OCI-LY1 (cell line): Measurements from ENCODE around the gene EN1.

ENCODE experiments used
- H2AFZ ChIP-seq: fragments of 200-600 bp; sonication (generic), shearing (Covaris generic); 2 replicates; pipeline ENCODE4 v1.6.0; 2014; ENCODE audit warnings: antibody characterized with exemption, mild to moderate bottlenecking, low read length
- H3F3A ChIP-seq: fragments of 200-600 bp; sonication (generic), shearing (Covaris generic); 2 replicates; pipeline ENCODE4 v1.6.0; 2014; ENCODE audit warnings: mild to moderate bottlenecking, antibody characterized with exemption, low read length, moderate library complexity; ENCODE audit not compliant: insufficient read depth
- H3K27ac ChIP-seq: fragments of 200-600 bp; sonication (generic); 2 replicates; pipeline ENCODE4 v1.5.1; 2014; ENCODE audit warnings: low read length, mixed run types, mild to moderate bottlenecking, low read depth; ENCODE audit not compliant: poor library complexity, severe bottlenecking
- H3K27me3 ChIP-seq: fragments of 200-600 bp; sonication (generic); 2 replicates; pipeline ENCODE4 v1.6.0; 2014; ENCODE audit warnings: antibody characterized with exemption, mild to moderate bottlenecking, low read length, moderate library complexity; ENCODE audit not compliant: insufficient read depth
- H3K36me3 ChIP-seq: fragments of 200-600 bp; sonication (generic); 2 replicates; pipeline ENCODE4 v1.6.1; 2014; ENCODE audit warnings: mild to moderate bottlenecking, antibody characterized with exemption, low read length, moderate library complexity, mixed read lengths; ENCODE audit not compliant: insufficient read depth
- H3K4me1 ChIP-seq: fragments of 200-600 bp; sonication (generic); 2 replicates; pipeline ENCODE4 v1.5.1; 2014; ENCODE audit warnings: mild to moderate bottlenecking, low read length, moderate library complexity; ENCODE audit not compliant: insufficient read depth, severe bottlenecking
- H3K4me2 ChIP-seq: fragments of 200-600 bp; sonication (generic), shearing (Covaris generic); 2 replicates; pipeline ENCODE4 v1.6.1; 2014; ENCODE audit warnings: low read length
- H3K4me3 ChIP-seq: fragments of 200-600 bp; sonication (generic); 2 replicates; pipeline ENCODE4 v1.5.1; 2014; ENCODE audit warnings: low read length, low read depth, mild to moderate bottlenecking, mixed read lengths; ENCODE audit not compliant: poor library complexity, severe bottlenecking
- H3K79me2 ChIP-seq: fragments of 200-600 bp; shearing (Covaris generic); 2 replicates; pipeline ENCODE4 v1.6.1; 2016; ENCODE audit warnings: mixed run types, low read length, mixed read lengths; ENCODE audit not compliant: insufficient read depth
- H3K9ac ChIP-seq: fragments of 200-600 bp; sonication (generic), shearing (Covaris generic); 2 replicates; pipeline ENCODE4 v1.6.1; 2014; ENCODE audit warnings: mild to moderate bottlenecking, low read length, mixed read lengths
- H3K9me2 ChIP-seq: fragments of 200-600 bp; sonication (generic), shearing (Covaris generic); 2 replicates; pipeline ENCODE4 v1.6.1; 2014; ENCODE audit warnings: low read depth, mild to moderate bottlenecking, low read length, mixed read lengths
- H3K9me3 ChIP-seq: fragments of 200-600 bp; shearing (Covaris generic); 2 replicates; pipeline ENCODE4 v1.6.1; 2014; ENCODE audit warnings: low read length, mixed read lengths
- H4K20me1 ChIP-seq: fragments of 200-600 bp; sonication (generic), shearing (Covaris generic); 2 replicates; pipeline ENCODE4 v1.6.0; 2016; ENCODE audit warnings: mild to moderate bottlenecking, low read length; ENCODE audit not compliant: insufficient read depth
- CTCF ChIP-seq: fragments of 200-600 bp; sonication (generic), shearing (Covaris generic); IDR thresholded peaks from 2 replicates; pipeline ENCODE4 v1.5.1; 2017; ENCODE audit warnings: mild to moderate bottlenecking, antibody characterized with exemption, low read length, moderate library complexity, mixed read lengths
- EZH2 ChIP-seq: fragments of 200-600 bp; sonication (generic), shearing (Covaris generic); IDR thresholded peaks from 2 replicates; pipeline ENCODE4 v1.8.0; 2017; ENCODE audit warnings: borderline replicate concordance, mixed run types, mild to moderate bottlenecking, antibody characterized with exemption, low read length, moderate library complexity, mixed read lengths

Gene EN1

GRCh38 chr2:118874324-118874723, 26.9 kb upstream of the EN1 start:
- H3K9me3 ChIP-seq, result no peaks in the 10 kb centered on the region
- no peaks in the 10 kb centered on the region for H3K79me2 ChIP-seq
- H3K36me3 ChIP-seq, result no peaks in the 10 kb centered on the region
- TF ChIP-seq CTCF (no peak), EZH2 (no peak)
- H3K4me2 ChIP-seq, result no peak overlapping the region
- no peaks in the 10 kb centered on the region for H4K20me1 ChIP-seq
- no peak overlapping the region for H3K9ac ChIP-seq
- H3K27me3 ChIP-seq, result no peaks in the 10 kb centered on the region
- no peak overlapping the region for H2AFZ ChIP-seq
- H3K4me3 ChIP-seq, result no peak overlapping the region
- H3F3A ChIP-seq, result no peaks in the 10 kb centered on the region
- no peaks in the 10 kb centered on the region for H3K9me2 ChIP-seq
- no peak overlapping the region for H3K27ac ChIP-seq
- H3K4me1 ChIP-seq, result no peaks in the 10 kb centered on the region

- Histone ChIP-seq H3K27ac (no peak overlapping the region), H3K36me3 (no peaks in the 10 kb centered on the region), H3F3A (no peaks in the 10 kb centered on the region), H3K4me2 (no peak overlapping the region), H3K9ac (no peak overlapping the region), H4K20me1 (no peaks in the 10 kb centered on the region), H3K9me2 (no peaks in the 10 kb centered on the region), H3K9me3 (no peaks in the 10 kb centered on the region), H3K79me2 (no peaks in the 10 kb centered on the region), H3K27me3 (no peaks in the 10 kb centered on the region), H3K4me1 (no peaks in the 10 kb centered on the region), H2AFZ (no peak overlapping the region), H3K4me3 (no peak overlapping the region)
- no peak for TF ChIP-seq EZH2
- TF ChIP-seq CTCF, result peak; percentile 60
Measured at GRCh38 chr2:118865106-118865505, 17.7 kb upstream of the EN1 start.

- Histone ChIP-seq H3K36me3 (no peaks in the 10 kb centered on the region), H3K4me2 (no peak overlapping the region), H3K9me2 (no peaks in the 10 kb centered on the region), H3F3A (no peaks in the 10 kb centered on the region), H3K4me3 (no peak overlapping the region), H2AFZ (no peak overlapping the region), H3K9me3 (no peaks in the 10 kb centered on the region), H3K4me1 (no peaks in the 10 kb centered on the region), H3K27me3 (no peaks in the 10 kb centered on the region), H4K20me1 (no peaks in the 10 kb centered on the region), H3K79me2 (no peaks in the 10 kb centered on the region), H3K9ac (no peak overlapping the region), H3K27ac (no peak overlapping the region)
- no peak for TF ChIP-seq EZH2
- TF ChIP-seq CTCF, result no peak
Measured at GRCh38 chr2:118864207-118864606, 16.8 kb upstream of the EN1 start.
